Fibroblast of gingiva (primary cell): ENCODE data around the gene PKP2.
"Not testable (repeated sequence)": the region's sequence is repeated elsewhere in the genome, so short reads cannot be mapped to it uniquely, and the experiment has no call there.

Source experiments
- DNase-seq: peaks from one replicate; pipeline ENCODE4 v3.0.0-alpha.2; 2011; ENCODE audit warnings: low read depth

PKP2 gene

DNA sequence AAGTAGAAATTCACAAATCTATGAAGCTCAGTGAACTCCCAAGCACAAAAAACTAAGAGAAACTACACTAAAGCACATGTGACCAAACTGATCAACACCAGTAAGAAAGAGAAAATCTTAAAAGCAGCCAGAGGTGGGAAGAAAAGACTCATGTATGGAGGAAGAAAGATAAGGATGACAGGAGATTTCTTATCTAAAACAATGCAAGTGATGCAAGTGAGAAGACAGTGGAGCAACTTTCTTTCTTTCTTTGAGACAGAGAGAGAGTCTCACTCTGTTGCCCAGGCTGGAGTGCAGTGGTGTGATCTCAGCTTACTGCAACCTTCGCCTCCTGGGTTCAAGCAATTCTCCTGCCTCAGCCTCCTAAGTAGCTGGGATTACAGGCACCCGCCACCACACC is 34.9 kb downstream of the PKP2 start:
- not testable (repeated sequence) for DNase-seq

DNA sequence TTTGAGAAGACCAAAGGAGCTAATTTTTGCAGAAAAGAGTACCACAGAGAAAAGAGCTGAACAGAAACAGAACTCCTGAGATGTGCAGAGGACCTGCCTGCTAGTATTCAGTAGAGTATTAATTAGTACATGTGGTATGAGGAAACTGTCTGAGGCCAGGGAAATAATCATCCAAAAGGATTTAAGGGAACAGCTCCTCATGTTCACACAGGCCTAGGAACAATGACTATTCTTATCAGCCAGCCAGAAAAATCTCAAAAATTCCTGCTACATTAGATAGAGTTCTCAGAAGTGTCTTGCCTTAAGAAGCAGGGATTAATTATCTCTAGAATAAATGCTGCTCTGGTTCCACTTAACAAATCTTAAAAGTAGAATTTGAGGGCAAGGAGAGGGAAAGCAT is 36.4 kb downstream of the PKP2 start:
- DNase-seq, result no peak

DNA sequence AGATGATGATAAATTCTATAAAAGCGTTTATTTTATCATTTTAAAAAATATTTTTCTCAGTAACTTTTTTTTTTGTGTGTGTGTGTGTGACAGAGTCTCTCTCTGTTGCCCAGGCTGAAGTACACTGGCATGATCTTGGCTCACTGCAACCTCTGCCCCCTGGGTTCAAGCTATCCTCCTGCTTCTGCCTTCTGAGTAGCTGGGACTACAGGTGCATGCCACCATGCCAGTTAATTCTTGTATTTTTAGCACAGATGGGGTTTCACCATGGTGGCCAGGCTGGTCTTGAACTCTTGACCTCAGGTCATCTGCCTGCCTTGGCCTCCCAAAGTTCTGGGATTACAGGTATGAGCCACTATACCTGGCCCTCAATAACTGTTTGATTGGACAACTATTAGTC is 37.2 kb downstream of the PKP2 start:
- no peak for DNase-seq

DNA sequence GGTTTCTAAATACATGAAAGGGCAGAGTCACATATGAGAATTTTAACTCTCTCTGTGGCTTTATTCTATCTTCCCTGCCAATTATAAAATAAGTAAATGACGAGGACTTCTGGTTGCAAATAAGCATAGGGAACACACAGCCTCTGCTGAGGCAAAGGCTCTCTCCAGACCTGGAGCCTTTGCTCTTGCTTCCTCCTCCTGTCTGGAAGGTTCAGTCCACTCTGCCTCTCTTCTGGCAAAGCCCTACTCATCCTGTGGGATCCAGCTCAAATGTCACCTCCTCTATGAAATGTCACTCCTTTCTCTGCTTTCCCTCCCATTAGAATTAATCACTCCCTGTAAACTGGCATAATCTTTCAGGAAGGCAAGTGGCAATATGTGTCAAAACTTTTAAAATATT is 41.9 kb downstream of the PKP2 start:
- DNase-seq, result no peak

DNA sequence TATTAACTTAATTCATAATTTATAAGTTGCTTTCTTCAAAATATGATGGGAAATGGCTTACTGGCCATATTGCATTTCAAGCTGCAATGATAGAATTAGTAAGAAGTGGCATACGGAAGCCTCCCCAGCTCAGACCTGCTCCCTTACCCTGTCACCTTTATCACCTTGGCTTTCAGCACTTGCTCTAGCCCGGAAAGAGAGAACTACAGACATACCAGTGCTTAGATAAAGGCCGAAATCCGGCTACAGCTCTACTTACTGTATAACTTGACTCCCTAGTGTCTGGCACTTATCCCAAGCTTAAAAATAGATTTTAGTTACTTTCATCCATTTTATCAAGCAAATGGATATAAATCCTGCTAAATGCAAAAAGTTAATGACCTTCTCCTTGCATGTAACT is 42.5 kb downstream of the PKP2 start:
- DNase-seq, result no peak

DNA sequence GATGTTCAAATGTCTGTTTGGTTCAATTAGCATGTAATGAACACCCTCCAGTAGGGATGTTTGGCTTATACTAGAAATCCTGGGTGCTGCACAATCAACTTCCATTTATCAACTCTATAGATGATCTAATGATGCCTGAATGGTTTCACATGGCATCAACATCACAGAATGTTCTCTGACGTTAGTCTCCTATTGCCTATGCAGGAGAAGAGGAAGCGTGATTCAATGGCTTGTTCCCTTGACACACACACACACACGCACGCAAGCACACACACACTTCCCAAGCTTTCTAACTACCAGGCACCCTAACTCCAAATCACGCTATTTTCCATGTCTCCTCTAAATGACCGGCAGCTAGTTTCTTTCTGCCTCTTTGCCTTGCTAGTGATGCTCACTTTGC is 49.3 kb downstream of the PKP2 start:
- DNase-seq, result no peak

DNA sequence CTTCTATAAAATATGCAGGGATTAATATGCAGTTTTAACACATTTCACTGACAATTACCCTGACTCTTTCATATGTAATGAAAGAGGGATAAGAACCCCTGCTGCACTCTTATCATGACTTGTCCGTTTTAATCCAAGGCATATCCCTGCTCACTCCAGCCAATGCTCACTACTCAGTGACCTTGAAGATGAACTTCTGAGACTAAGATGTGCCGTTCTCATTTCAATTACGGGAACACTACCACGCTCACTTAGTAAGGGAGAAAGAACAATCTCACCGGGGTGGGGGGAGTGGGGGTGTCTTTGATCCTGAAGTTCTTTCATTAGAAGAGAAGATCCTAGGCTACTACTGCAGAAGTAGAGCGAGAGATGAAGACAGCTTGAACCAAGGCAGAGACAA is 50.5 kb downstream of the PKP2 start:
- no peak for DNase-seq

DNA sequence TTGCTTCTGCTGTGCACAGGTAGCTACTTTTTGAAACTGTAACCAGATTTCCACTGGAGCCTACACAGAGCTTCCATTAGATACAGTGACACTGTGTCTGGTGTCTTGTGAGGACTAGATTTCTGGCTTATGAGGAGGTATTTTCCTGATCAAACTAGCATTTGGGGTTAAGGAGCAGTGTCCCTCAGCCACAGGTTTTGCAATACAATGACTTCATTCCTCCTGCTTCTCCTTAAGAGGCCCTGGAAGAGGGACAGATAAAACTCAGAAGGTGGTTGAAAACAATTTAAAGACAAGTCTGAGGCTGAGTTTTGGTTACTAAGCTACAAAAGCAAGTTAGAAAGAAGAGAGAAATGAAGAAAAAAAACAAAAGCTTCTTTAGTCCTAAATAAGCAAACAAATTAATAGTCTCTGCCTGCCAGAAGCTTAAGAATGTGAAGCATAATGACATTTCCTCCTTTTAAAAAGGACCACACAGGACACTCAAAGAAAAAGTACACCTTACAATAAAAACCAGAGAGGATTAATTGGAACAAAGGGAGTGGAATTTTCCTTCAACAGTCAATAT is 53.0 kb downstream of the PKP2 start:
- no peak for DNase-seq

DNA sequence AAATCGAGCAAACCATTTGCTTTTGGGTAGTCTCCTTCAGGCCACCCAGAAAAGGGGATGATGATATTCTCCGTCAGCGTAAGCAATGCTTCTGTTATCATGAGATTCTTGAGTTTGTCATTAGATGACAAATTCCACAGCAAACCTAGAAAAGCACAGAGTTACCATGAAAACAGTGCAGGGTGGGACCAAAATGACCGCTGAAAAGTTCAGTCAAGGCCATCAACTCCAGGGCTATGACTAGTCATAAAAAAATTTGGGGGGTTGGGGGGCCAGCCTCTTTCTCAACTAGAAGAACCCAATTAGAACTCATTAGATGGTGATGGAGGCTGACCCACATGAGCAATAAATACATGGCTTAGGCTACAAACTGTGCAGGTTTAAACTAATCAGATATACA is 55.5 kb downstream of the PKP2 start:
- DNase-seq, result no peak

DNA sequence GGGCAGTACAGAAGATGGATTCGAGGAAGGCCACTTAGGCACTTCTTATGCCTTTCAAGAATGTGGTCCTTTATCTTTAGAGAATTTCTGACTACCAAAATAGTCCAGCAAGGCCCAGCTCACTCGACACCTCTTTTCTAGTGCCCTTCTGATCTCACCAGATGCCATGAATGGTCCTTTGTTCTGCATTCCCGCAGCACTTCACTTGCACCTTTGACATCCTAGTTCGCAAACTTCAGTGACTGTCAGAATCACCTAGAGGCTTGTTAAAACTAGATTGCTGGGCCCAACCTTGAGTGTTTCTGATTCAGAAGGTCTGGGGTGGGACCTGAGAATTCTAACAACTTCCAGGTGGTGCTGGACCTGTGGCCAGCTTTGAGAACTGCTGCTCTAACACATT is 56.7 kb downstream of the PKP2 start:
- DNase-seq, result no peak

DNA sequence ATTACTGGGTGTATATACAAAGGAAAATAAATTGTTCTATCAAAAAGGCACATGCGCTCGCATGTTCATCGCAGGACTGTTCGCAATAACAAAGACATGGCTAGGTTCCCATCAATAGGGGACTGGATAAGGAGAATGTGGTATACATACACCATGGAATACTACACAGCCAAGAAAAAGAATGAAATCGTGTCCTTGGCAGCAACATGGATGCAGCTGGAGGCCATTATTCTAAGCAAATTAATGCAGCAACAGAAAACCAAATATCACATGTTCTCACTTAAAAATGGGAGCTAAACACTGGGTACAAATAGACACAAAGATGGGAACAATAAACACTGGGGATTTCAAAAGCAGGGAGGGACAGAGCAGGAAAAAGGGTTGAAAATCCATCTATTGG is 58.6 kb downstream of the PKP2 start:
- no peak for DNase-seq

DNA sequence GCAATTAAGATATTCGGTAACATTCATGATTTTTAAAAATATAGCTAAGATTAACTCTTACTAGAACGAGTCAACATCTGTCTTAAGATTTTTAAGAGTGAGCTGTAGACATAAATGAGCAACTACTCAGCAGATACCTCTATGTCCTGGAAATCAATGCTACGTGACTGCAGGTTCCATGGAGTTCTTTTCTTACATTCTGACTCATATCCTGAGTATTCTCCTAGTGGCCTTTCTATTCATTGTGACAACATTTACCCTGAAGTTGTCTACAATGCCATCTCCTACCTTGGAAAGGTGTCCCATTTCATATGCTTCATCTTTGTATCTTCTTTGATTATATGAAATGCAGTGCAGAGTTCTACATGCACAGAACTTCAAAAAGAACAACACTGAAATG is 59.9 kb downstream of the PKP2 start:
- DNase-seq, result no peak

DNA sequence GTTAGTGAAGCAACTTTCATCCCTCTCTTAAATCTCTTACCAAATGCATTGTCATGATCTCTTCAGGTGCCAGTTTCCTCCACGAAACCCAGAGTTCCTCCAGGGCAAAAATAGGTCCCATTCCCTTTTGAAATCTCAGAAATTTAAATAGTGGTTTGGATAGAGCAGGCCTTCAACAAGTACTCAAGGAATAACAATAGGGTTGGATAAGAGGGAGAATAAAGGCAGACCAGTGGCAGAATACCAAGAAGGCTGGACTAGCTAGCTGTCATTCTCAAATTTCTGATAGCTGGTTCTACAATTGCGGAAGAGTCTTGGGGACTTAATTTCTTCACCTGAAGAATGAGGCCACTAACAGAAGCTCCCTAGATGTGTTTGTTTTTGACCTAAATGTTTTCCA is 62.5 kb downstream of the PKP2 start:
- no peak for DNase-seq

DNA sequence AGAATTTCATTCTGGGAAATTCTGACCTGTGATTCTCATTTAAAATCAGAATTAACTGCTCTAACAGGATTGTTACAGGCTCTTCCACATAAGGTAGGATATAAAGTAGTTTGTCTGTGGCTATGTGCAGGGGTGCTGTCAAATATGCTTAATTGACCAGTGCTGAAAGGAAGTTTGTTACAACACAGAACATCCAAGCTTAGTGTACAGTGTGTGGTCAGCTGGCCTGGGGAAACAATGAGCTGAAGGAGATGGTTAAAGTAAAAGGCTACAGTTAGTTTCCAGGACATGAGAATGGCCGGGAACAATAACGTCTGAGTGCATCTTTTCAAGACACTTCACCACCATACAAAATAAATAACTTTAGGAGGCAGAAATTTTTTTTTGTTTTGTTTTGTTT is 68.0 kb downstream of the PKP2 start:
- DNase-seq, result no peak

DNA sequence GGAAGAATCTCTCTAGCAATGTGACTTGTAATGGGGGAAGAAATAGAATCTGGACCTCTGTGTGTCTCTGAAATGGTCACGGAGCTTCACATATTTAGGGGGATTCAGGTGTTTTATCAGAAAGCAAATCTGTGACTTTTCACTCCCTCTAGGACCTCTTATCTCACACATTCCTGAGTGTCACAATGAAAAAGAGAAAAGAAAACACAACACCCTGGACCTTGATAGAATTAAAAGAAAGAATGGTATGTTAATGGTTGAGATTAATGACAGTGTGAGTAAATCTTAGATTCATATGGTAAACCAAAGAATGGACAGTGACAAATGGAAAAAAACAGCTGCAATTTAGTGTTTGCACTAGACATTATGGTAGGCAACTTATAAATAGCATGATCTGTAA is 68.5 kb downstream of the PKP2 start:
- DNase-seq, result no peak

DNA sequence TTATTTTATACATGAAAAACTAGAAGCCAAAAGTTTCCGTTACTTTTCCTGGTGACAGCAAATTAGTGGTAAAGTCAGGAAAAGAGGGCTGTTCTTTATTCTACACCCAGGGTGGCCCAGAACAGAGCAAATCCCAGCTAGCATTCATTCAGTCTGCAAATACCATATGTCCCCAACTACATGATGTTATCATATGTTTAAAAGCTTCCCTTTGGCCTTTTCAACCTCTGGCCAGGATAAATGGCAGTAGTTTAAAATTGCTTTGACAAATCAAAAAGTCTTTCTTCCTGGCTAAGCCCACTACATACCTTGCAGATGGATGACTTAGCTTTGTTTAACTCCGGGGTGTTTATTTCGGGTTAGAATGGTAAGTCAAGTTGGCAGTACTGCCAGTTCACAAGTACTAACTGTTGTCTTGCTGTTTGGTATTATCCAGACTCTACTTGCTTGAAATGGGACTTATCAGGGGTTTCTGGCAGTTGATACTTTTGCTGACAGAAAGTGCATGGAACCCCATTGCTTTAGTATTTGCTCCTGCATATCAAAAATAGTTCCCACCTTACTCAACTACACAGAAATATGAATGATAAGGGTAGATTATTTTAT is 69.7 kb downstream of the PKP2 start:
- no peak for DNase-seq

DNA sequence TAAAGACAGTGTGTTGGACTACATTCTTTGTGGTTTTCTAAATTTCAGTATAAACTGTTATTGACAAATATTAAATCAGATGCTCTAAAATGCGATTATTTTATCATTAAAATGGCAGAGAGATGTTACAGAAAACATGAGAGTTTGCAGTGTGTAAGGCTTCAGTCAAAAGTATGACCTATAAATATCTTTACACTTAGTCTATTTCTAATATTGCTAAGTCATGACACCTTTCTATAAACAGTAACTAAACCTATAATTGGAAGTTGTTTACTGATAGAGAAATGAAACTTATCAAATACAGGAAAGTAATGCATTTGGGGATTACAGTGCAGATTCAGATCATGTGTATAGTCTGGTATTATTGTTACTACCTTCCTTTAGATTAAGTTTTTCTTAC is 72.0 kb downstream of the PKP2 start:
- DNase-seq, result no peak

DNA sequence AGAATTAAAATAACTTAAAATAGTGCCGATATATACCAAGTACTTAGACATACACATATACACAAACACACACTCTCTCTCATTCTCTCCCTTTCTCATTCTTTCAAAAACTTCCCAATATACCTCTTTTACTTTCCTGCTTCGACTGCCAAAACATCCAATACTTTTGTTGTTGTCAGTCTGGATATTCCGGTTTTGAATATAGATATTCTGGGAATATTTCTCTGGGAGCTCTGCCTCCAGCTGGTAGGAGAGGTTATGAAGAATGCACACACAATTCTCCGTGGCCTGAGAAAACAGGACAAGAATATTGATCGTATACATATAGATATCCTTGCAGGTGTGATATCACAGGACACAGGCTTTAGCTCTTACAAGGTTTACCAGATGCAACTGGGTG is 74.2 kb downstream of the PKP2 start:
- no peak for DNase-seq

DNA sequence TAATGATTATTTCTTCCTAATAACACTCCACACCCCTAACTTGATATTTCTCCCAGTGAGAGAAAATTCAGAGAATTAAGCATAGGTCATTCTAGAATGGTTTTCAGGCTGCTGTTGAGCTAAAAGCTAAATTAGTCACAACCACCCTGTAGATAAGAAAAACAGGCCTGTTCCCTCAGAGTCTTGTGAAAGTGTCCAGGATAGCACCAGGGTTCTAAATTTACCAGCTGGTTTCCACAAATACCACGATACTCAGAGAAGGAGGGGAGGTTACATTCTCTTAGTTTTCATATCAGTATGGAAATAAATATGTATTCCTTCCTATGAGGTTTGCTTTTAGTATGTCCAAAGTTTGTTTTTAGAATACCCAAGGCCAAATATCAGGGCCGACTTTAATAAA is 74.9 kb downstream of the PKP2 start:
- DNase-seq, result no peak

DNA sequence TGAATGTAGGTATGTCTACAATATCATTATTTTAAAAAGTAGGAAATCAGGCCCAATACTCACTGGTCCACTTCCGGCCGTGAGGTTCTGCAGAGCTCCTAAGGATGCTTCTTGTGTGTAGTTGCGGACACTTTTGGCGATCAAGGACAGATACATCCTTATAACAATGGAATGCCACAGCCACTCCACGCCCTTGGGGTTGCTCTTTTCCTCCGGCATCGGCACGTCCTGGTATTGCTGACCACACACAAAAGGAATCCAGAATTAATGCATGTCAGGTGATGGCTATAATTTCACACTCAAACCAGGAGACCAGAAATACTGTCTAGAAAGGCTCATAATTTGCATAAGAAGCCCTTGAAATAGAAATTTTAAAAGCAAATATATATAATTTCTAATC is 75.3 kb downstream of the PKP2 start:
- no peak for DNase-seq

DNA sequence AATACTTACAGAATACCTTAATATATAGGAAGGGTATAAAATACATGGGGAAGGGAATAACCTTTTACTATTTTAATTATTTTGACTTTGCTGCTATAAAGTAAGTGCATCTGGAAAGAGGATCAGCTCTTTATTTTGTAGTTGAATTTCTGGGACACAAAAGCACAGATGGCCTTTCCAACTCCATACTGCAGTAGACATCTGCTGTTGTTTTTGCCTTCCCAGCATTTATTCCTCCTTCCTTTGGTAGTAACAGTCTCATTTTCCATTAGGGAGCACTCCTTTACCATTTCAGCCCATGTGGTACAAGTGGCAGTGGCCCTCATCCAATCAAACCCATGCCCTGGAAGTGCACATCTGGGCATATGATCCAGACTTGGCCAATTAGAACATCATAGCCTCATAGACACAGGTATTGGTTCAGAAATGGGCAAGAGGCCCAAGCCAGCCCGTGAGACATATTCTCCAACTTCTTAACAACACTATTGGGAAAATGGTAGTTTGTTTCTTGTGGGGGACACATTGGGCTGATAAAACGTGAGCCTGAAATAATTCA is 76.1 kb downstream of the PKP2 start:
- DNase-seq, result no peak

DNA sequence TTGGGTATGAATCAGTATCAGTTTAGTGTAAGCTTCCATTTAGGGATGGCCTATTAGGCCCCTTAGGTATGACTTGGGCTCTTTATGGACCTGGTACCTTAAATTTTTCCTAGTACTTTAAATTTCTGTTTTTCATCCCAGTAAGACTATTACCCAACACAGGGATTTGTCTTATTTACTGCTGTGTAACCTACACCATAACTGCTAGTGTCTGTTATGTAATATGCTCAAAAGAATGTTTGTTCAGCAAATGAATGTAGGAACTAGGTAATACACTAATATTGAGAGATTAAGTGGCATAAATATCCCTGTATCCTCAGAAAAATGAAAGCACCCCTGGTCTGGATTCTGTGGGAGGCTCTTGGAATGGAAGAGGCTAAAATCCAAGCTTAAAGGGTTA is 77.2 kb downstream of the PKP2 start:
- DNase-seq, result no peak

DNA sequence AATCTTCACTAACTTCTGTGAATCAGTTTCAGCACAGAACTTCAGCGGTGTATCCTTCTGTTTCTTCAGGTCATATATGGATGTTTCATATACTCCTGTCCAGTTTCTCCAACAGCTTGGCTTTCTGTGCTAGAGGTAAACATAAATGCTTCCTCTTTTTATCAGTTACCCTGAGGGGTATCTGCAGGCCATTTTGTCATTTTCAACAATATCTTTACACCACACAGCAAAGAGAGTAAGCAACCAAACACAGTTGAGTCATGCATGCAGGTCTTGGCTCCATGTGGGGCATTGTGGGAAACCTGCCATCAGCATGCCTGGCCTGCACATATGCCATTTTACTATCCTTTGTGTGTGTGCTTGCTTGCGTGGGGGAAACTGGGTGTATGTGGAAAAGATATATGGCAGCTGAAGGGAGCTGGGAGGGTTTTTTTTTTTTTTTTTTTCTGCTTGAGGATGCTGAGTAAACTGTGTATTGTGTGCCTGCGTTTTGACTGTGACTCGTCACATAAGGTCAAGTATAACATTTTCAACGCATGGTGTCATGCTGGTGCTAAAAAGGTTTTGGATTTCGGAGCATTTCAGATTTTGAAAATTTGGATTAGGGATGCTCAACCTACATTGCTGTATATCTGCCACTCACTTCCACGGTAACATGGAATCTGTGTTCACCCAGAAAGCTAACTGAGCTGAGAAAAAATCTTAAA is 84.7 kb downstream of the PKP2 start:
- no peak for DNase-seq

DNA sequence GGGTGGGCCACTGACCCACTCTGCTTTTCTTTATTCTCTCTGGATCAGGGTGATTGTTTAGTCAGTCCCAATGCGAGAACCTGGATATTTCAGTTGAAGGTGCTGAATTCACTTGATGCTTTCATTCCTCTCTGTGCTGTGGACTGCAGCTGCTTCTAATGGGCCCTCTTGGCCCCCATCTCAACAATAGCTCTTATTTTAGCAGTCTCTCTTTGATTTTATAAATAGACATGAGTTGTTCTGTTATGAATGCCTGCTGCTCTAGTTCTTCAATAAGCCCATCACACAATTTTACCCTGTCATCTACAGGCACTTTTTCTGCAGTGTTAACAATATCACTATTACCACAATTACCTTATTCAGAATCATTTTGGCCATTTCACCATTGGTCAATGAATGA is 86.7 kb downstream of the PKP2 start:
- no peak for DNase-seq
